GM18508 (cell line): Measurements from ENCODE around the gene TMEM181.
"Not testable (repeated sequence)": the region's sequence is repeated elsewhere in the genome, so short reads cannot be mapped to it uniquely, and the experiment has no call there.

Experiments used
- ATAC-seq: cut with Tn5 transposase; IDR thresholded peaks from one replicate; pipeline ENCODE4 v1.9.1; 2021; ENCODE audit warnings: moderate number of reproducible peaks; ENCODE audit not compliant: insufficient read depth, unreplicated experiment

The TMEM181 gene

GRCh38 chr6:158674342-158675131, 114.6 kb downstream of the TMEM181 start:
- ATAC-seq = no peak

- ATAC-seq = not testable (repeated sequence)
These were observed 117.2 kb downstream of the TMEM181 start for GRCh38 chr6:158677094-158677493.

GRCh38 chr6:158677906-158678578, 118.2 kb downstream of the TMEM181 start:
- ATAC-seq = no peak

- no peak for ATAC-seq
These were observed 120.1 kb downstream of the TMEM181 start for GRCh38 chr6:158680015-158680414.

GRCh38 chr6:158680481-158680880, 120.6 kb downstream of the TMEM181 start:
- no peak for ATAC-seq

- ATAC-seq = no peak
These were observed 124.4 kb downstream of the TMEM181 start for GRCh38 chr6:158684311-158684710.

GRCh38 chr6:158684745-158685324, 124.9 kb downstream of the TMEM181 start:
- ATAC-seq = no peak
